ENCODE data around the gene SMPX.

SMPX gene

DNA sequence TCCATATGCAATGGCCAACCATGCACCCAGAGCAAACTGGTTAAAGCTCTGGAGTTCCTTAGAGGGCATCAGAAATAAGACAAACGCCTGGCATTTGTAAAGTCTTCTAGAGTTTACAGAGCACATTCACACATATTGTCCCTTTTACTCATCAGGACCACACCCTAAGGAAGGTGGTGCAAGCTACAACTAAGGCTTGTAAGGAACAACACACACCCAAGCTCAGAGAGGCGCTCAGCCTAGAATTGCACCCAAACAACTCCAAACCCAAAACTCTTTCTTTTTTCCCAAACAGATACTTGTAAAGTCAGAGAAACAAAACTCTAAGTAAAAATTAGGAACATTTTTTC lies 46.1 kb downstream of the SMPX start:
- DNase-seq (ENCODE audit: low read depth, low spot score) = no peak

DNA sequence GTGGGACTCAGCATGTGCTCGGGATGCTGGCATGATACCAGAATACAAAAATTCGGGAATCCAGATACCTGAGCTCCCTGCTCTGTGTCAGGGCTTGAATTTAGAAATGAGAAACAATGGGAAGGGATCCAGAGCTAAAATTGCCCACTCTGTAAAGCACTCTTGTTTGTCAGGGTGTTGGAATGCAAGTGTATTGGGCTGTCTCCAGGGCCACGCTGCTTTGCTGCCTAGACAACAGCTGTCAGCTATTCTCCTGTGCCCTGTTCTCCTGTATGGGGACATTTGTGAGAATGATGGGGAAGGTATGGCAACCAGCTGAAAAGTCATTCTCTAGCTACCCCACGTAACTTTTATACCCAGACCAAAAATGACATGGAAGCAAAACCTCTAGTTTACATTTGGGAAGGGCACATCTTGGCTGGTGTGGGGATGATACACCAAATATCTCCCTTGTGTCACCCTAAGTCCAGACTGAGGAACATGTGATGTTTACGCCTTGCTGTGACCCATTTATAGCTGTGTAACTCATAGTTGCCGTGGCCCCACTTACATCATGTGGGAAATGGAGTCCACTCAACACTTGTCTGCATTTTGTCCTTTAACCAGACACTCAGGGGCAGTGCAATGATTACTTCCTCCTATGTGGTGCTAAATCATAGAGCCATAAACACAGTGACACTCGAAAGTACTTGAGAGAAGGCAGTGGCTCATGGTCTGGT lies 46.6 kb downstream of the SMPX start:
- no peak for DNase-seq (ENCODE audit: low read depth, low spot score)

DNA sequence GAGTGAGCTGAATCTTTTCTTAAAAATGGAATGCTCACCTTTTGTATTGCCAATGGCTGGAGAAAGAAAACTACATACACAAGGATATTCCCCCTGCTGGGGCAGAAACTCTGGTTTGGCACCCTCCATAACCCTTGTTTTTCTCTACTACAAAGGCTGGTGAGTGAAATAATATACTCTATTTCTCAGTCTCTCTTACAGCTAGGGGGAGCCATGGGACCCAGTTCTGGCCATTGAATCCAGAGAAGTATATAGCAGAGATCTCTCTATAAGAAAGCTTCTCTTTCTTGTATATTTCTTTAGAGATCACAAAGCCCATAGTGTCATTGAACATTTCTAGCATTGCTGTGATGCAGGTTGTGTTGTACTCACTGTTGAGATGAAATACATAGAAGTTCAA lies 49.8 kb downstream of the SMPX start:
- DNase-seq (ENCODE audit: low read depth, low spot score) = no peak

DNA sequence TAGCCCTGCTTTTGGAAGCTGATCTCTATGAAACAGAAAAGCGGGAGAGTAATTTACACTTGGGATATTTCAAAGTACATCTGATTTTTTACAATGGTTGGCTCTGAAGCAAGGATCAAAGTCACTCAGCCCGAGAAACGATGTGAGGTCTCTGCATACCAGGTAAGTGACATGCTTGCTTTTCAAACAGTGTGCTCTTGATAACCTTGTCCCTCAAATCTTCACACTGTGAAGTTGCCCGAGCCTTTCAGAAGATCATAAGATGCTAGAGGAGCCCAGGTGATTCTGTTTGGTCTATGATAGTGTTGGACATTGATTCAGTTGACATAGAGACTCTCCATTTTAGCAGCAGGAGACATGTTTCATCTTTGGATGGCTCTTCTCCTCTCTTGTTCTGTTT lies 52.7 kb downstream of the SMPX start:
- DNase-seq (ENCODE audit: low read depth, low spot score) = no peak

DNA sequence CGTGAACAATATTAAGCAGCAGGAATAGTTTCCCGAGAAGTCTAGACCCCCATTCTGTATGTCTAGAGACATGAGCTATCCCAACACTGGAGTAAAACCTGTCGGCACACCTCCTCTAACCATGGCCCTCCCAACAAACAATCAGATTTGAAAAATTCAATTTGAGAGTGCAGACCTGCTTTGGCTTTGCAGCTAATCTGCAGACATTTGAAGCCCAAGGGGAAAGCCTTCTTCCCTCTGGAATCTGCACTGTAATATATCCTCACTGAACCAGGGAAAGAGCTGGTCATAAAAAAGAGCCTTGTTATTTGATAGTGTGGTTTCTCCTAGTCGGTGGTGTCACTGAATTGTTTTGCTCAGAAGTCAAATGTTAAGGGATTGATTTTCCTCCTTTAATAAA lies 55.2 kb downstream of the SMPX start:
- no peak for DNase-seq (ENCODE audit: low read depth, low spot score)

DNA sequence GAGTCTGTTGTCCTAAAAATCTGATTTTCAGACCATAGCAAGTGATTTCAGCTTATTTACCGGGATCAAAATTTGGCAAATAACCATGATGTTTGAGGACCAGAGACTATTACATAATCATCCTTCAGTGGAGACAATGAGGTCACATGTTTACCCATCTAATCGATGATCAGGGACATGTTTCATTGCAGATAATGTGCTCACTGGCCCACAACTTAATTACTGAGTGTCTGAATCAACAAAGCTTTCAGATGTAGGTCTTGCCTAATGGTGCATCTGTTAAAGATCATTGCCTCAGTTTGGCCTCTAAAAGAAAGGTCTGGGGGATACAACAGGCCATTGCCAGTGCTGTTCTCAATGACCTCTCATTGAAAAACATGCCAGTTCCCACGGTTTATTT lies 56.9 kb downstream of the SMPX start:
- no peak for DNase-seq (ENCODE audit: low read depth, low spot score)

DNA sequence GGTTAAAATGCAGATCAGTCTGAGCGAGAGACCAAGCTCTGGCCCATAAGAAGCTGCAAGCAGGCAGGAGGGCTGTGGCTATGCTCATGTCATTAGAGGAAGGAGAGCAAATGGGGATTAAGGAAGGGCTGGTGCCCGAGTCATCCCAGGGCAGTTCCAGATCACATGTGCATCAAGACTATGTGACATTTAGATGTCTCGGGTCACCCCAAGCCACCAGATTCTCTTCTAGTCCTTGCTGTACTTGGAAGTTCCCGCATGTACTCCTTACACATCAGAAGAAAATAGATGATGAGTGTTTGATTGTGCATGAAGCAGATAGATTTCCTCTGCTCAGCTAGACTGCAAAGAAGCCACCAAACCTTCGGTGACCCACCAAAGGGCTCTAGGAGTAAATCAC lies 57.6 kb downstream of the SMPX start:
- no peak for DNase-seq (ENCODE audit: low read depth, low spot score)

DNA sequence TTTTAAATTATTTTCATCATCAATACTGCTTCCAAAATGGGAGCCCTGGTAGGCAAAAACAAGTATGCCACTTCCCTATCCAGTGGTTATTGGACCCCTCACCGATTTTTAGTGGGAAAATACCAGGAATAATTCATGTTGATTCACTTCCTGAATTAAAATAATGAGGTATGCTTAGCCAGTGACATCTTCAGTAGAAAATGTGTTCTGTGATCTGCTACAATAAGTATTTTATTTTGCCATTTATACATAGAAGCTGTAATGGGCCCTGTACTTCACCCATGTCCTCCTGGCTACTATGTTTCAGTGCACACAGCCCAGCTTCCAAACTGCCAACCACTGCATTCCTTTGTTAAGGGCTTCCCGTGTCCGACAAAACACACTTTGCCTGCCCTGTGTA lies 58.8 kb downstream of the SMPX start:
- DNase-seq (ENCODE audit: low read depth, low spot score) = no peak

DNA sequence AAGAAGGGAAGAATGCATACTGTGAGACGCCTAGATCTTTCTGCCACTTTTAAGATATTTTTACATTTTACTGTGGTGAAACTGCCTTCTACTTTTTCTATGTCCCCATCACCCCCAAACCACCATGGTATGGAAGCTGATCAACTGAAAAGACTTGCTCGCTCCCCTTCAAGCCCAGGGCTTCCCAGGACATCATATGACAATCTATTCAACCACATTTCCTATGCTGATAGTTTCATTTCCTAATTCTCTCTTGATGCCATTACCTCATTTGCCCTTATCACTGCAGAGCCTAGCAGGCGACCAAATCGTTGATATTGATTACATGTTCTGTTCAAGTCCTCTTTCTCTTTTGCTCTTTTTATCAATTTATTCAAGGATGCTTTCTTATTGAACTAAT lies 59.6 kb downstream of the SMPX start:
- DNase-seq (ENCODE audit: low read depth, low spot score) = no peak

DNA sequence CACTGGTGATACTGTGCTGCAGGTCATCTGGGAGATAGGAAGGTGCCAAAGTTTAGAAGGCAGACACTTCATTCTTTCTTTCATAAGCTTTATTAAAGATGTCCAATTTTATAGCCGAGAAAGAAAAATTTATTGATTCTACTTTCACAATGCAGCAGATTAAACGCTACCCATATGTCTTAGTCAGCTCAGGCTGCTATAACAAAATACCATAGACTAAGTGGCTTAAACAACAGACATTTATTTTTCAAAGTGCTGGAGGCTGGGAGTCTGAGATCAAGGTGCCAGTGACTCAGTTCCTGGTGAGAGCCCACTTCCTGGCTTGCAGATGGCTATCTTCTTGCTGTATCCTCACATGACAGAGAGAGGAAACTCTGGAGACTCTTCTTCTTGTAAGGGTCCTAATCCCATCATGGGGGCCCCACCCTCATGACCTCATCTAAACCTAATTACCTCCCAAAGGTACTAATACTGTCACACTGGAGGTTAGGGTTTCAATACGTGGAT lies 66.4 kb downstream of the SMPX start:
- DNase-seq (ENCODE audit: low read depth, low spot score) = no peak

DNA sequence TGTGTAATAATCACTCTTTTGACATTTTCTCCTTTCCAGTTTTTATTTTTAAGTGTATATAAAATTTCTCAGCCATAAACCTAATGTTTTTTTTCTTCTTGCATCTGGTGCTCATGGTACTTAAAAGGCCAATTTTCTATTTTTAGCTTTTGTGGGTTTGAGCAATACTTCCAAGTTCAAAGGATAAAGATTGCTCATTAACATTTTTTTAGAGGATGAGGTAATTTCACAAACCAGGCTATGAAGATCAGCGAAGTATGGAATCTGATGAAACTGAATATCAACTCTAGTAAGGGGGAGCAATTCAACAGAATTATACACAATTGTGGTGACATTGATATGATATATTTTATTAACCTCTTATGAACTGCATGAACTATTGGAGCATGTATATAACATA lies 74.0 kb downstream of the SMPX start:
- DNase-seq (ENCODE audit: low read depth, low spot score) = no peak

DNA sequence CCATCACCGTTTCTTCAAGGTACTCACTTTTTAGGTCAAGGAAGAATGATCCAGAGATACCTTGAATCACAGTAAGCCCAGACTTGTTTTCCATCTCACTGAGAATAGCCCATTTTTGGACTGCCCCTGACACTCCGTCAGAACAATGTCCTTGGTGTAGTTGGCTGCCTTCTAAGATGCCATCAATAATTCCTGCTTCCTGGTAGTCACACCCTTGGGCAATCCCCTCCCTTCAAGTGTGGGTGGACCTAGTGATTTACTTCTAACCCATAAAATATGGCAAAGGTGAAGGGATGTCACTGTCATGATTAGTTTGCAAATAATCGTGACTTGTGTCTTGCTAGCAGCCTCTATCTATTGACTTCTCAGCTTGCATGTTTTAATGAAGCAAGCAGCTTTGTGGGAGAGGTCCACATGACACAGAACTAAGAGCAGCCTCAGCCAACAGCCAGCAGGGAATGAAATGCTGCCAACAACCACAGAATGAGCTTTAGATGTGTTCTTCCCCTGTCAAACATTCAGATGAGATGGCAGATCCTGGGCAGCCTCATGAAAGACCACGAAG lies 79.8 kb downstream of the SMPX start:
- DNase-seq (ENCODE audit: low read depth, low spot score) = no peak

DNA sequence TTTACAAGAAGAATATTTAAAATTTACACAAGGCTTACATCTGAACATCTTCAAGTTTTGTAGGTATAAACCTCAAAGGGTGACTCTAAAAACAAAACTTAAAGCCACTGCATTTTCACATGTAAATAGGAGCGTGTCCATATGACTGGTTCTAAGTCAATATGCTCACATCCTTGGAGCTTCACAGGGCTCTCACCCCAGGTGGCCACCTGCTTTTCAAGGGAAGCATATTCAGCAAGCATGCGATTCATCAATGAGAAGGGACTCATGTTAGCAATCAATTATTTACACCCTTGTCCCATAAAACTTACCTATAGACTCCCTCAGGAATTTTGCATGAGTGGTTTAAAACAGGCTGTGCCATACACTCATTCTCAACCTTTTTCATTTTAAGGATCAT lies 82.0 kb downstream of the SMPX start:
- DNase-seq (ENCODE audit: low read depth, low spot score) = no peak

DNA sequence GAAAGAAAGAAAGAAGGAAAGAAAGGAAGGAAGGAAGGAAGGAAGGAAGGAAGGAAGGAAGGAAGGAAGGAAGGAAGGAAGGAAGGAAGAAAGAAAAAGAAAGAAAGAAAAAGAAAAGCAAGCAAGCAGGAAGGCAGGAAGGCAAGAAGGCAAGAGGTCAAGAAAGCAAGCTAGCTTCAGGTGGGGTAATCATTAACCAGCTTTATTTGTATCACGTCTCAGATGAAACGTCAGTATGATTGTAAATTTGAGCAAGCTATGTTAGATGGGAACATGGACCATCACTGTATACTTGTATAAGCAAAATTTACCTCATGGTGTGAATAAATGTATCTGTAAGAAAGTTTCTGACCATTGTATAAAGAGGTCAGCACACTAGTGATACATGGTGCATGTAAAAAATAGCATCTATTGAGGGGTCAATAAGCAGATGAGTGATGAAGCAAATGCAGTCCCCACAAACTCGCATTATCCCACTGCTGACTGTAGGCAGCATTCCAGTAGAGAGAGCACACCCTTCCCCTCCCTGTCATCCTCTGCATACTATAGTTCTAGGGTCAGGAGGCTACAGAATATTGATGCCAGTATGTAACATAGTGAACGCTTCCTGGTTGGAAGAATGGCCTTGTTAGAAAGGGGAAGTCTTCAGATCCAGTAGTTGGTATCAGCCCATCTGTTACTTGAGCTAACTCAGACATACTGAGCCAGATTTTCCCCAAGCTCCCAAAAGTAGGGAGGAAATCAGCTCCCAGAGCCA lies 83.3 kb downstream of the SMPX start:
- DNase-seq (ENCODE audit: low read depth, low spot score) = no peak

DNA sequence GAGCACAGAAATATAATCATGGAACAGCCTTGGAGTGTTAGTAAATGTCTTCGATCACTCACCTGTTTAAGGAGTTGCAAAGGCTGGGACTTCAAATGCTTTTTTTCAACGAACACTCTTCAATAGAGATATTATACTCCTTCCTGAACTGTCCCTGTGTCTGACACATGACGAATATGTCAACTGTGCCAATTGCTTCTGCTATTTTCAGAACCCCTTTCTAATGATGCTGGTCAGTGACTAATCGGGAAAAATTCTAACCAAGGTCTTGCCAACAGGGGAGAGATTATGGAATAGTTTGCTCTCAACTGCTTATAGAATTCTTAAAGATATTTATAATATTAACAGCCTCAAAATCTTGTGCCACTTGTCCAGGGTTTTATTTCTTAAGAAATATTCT lies 91.2 kb downstream of the SMPX start:
- no peak for DNase-seq (ENCODE audit: low read depth, low spot score)

DNA sequence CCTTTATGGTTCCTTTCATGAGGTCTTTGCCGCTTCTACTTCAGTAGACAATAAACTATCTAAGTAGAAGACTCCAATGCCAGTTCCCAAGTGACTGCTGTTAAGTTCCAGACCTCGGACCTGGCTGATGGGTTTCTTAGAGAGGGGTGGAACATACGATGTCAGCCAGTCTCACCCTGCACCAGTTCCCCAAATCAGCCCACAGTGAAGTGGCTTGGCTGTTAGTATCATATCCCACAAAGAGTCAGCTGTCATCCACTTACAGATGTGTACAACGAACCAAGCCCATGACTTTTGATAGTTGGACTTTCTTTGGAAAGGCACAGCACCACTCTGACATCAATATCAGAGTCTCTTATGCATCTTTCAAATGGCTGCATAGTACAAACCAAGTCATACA lies 91.7 kb downstream of the SMPX start:
- no peak for DNase-seq (ENCODE audit: low read depth, low spot score)

DNA sequence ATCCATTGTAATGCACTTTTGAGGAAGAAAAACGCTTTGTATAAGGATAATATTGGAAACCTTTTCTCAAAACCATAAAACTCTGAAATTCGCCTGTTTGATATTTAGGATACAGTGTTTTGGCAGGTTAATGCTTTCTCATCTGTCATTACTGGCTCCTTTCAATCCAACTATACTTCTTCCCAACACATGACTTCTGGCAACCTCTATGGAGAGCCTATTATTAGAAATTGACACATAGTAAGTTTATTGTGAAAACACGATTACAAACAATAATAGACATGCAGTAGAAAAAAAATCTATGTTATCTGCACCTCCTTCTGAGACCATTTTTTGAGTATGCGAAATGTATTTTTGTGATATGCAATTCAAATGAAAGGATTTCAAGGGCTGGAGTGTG lies 95.2 kb downstream of the SMPX start:
- no peak for DNase-seq (ENCODE audit: low read depth, low spot score)

DNA sequence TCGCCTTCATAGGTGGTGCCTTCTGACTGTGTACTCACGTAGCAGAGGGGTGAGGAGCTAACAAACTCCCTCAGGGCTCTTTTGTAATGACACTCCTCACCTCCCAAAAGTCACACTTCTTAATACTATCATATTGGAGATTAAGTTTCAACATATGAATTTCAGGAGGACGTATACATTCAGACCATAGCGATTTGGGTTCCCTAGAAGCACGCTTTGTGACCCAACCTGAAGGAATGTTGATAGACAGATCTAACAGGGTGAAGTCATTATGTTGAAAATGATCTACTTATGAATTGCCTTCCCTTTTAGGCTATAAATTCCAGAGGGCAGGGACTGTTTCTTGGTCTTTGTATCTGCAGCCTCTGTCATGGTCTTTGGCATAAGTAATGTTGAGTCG lies 96.6 kb downstream of the SMPX start:
- no peak for DNase-seq (ENCODE audit: low read depth, low spot score)

DNA sequence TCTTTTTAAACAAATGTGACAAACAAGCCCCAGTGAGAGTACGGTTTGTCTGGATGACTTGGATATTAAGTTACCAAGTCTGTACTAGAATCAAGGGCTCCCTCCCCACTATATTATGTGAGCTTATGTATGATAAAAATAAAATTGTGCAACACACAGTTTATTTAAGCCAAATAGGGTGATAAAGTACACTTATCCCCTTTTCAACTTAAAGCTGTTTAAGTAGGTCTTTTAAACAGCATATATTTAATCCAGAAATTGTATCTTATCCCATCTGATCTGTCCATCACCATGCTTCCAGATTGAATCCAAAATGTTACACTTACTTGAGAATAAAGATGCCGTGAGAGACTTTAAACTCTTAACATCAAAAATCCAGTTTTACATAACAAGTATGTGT lies 97.8 kb downstream of the SMPX start:
- DNase-seq (ENCODE audit: low read depth, low spot score) = no peak

DNA sequence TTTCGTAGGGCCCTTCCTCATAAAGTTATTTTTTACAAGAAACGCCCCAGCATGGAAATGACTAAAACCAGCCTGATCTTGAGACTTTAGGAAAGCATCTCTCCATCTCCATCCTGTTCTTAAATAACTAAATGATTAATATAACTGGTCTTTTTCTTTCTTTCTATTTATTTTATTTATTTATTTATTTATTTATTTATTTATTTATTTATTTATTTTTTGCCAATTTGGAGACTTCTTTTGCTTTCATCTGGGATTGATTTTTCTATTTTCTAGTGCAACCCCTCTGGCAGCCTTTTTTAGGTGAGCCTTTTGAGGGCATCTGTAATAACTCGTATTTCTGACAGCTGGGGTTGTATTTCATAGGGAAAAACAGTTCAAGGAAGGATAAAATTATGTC lies 98.6 kb downstream of the SMPX start:
- DNase-seq (ENCODE audit: low read depth, low spot score) = no peak

DNA sequence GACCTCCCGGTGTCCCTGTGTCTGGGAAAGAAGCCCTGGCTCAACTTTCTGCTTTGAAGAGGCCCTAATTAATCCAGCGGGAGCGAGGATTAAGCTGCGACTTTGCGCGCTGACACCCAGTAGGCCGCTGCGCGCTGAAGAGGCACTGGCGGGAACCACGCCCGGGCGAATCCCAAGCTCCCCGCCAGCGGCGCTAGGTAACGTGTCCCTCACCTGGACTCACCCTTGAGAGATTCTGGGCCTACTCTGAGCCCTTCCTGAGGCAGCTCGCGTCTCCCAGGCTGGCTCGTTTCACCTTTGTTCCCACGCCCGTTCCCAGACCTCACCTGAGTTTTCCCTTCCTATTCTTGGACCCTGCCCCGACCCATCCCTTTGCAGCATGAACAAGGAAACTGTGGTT lies 99.2 kb downstream of the SMPX start:
- no peak for DNase-seq (ENCODE audit: low read depth, low spot score)

DNA sequence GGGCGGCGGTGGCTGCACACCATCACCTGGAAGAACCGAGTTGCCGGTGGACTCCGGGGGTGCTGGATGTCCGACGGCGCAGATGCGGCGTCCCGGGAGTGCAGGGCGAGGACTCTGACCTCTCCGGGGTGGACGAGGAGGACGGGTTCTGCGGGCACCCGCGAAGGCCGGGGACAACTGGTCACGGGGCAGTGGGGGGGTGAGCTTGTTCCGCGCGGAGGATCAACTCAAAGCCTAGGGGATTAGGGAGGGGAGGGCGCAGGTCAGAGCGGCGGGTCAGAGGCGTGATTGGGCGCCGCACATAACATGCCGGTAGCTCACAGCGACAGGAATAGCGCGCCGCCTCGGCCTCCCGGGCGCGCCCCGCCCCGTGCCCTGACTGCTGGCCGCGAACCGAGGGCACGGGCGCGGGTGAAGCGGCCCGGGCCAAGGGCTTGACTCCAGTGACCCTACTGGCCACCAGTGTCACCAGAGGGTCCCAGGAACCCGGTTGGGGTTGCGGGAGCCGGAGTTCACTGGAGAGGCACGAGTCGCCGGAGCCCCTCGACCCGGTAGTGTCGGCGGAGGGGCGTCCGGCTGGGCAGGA lies 99.7 kb downstream of the SMPX start, which contains the start of gene KLHL34:
Gene KLHL34 (minus strand): TSS at position 179 of the 586 bp plus-strand sequence. CDS start 542 bp downstream, outside the sequence.
- no peak for DNase-seq (ENCODE audit: low read depth, low spot score)
